ENCODE results near the gene WFDC8.
"Not testable (repeated sequence)": the region's sequence is repeated elsewhere in the genome, so short reads cannot be mapped to it uniquely, and the experiment has no call there.

WFDC8 gene

DNA sequence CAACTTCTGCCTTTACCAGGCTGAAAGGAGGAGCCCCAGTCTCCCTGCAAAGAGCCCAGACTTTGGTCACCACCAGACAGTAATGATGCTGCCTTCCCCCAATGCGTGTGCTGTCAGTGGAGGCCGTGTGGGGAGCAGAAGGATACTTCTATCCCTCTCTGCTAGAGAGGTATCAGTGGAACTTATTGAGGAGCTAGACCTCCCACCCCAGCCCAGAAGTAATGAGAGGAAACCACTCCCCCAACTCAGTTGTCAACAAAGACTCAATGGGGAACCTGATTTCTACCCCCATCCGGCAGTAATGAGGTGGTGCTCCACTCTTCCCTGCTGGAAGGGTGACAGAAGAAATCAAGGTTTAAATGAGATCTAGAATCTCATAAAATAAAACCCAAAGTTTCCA is 4.4 kb upstream of the WFDC8 start:
- in situ Hi-C loops (cut with MboI; ENCODE audit: low sequenced_read_pairs, unreplicated experiment), result loop anchor here (25.0 kb wide), 1 partner anchor 179 kb away; no protein-coding TSS in a partner anchor
- DNase-seq (ENCODE audit: low spot score), result no peak
- TF ChIP-seq CTCF (IDR thresholded peaks at IDR 0.05; ENCODE audit: borderline replicate concordance, control extremely low read depth, extremely low read depth, insufficient read depth, missing control alignments), result no peak

DNA sequence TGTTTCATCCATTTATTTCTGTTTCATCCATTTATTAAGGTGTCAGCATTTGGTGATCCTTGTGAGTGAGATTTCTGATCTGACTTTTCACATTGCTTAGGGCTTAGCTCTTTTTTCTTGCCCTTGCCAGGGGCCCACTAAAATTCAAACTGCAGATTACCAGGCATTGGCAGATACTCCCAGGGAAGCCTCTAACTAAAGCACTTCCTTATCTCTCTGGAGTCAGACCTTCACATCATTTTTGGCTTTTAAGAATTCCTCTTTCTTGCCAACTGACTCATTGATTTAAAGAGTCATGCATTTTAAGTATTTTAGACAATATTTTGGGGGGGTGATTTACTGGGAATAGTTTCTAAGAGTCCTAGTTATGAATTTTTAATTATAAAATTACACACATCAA is 2.6 kb upstream of the WFDC8 start:
- in situ Hi-C loops (cut with MboI; ENCODE audit: low sequenced_read_pairs, unreplicated experiment), result loop anchor here (25.0 kb wide), 1 partner anchor 181 kb away; no protein-coding TSS in a partner anchor
- no peak for TF ChIP-seq CTCF (IDR thresholded peaks at IDR 0.05; ENCODE audit: borderline replicate concordance, control extremely low read depth, extremely low read depth, insufficient read depth, missing control alignments)
- no peak for DNase-seq (ENCODE audit: low spot score)

- DNase-seq (ENCODE audit: low spot score), result no peak
- in situ Hi-C loops (cut with MboI; ENCODE audit: low sequenced_read_pairs, unreplicated experiment), result loop anchor here (25.0 kb wide), 1 partner anchor 184 kb away; no protein-coding TSS in a partner anchor
- no peak for TF ChIP-seq CTCF (IDR thresholded peaks at IDR 0.05; ENCODE audit: borderline replicate concordance, control extremely low read depth, extremely low read depth, insufficient read depth, missing control alignments)
Measured at GRCh38 chr20:45578231-45578630, 853 bp downstream of the WFDC8 start.

DNA sequence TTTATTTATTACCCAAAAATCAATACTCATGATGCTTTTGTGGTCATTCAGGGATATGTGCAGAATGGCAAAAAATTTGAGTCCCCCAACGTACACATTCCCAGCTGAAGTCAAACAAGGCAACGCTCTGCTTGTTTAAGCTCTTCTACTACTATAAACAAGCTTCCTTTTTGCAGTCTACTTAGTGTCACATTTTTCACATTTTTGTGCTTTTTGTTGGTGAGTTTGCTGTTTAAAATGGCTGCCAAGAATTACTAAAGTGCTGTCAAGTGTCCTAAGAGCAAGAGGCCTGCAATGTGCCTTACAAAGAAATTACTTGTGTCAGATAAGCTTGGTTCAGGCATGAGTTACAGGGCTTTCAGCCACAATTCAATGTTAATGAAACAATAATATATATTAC is 2.1 kb downstream of the WFDC8 start:
- TF ChIP-seq CTCF (IDR thresholded peaks at IDR 0.05; ENCODE audit: borderline replicate concordance, control extremely low read depth, extremely low read depth, insufficient read depth, missing control alignments), result no peak
- in situ Hi-C loops (cut with MboI; ENCODE audit: low sequenced_read_pairs, unreplicated experiment), result loop anchor here (25.0 kb wide), 1 partner anchor 185 kb away; no protein-coding TSS in a partner anchor
- DNase-seq (ENCODE audit: low spot score), result no peak

- no peak for TF ChIP-seq CTCF (IDR thresholded peaks at IDR 0.05; ENCODE audit: borderline replicate concordance, control extremely low read depth, extremely low read depth, insufficient read depth, missing control alignments)
- in situ Hi-C loops (cut with MboI; ENCODE audit: low sequenced_read_pairs, unreplicated experiment), result loop anchor here (25.0 kb wide), 1 partner anchor 186 kb away; no protein-coding TSS in a partner anchor
- no peak for DNase-seq (ENCODE audit: low spot score)
Measured at GRCh38 chr20:45575931-45576330, 3.2 kb downstream of the WFDC8 start.

GRCh38 chr20:45569650-45570049 is 9.4 kb downstream of the WFDC8 start:
- DNase-seq (ENCODE audit: low spot score); in situ Hi-C loops (cut with MboI; ENCODE audit: low sequenced_read_pairs, unreplicated experiment): not testable (repeated sequence)

- in situ Hi-C loops (cut with MboI; ENCODE audit: low sequenced_read_pairs, unreplicated experiment), result no loop called here
- no peak for DNase-seq (ENCODE audit: low spot score)
- no peak for TF ChIP-seq CTCF (IDR thresholded peaks at IDR 0.05; ENCODE audit: borderline replicate concordance, control extremely low read depth, extremely low read depth, insufficient read depth, missing control alignments)
Measured at GRCh38 chr20:45564760-45565276, 14.3 kb downstream of the WFDC8 start.

Data from GM13976 (cell line).